GM19351 (cell line): ENCODE data around the gene PUSL1.

Experiments used
- ATAC-seq: cut with Tn5 transposase; IDR thresholded peaks from one replicate; pipeline ENCODE4 v1.9.1; 2021; ENCODE audit warnings: mild to moderate bottlenecking, moderate library complexity; ENCODE audit not compliant: unreplicated experiment

The PUSL1 gene

DNA sequence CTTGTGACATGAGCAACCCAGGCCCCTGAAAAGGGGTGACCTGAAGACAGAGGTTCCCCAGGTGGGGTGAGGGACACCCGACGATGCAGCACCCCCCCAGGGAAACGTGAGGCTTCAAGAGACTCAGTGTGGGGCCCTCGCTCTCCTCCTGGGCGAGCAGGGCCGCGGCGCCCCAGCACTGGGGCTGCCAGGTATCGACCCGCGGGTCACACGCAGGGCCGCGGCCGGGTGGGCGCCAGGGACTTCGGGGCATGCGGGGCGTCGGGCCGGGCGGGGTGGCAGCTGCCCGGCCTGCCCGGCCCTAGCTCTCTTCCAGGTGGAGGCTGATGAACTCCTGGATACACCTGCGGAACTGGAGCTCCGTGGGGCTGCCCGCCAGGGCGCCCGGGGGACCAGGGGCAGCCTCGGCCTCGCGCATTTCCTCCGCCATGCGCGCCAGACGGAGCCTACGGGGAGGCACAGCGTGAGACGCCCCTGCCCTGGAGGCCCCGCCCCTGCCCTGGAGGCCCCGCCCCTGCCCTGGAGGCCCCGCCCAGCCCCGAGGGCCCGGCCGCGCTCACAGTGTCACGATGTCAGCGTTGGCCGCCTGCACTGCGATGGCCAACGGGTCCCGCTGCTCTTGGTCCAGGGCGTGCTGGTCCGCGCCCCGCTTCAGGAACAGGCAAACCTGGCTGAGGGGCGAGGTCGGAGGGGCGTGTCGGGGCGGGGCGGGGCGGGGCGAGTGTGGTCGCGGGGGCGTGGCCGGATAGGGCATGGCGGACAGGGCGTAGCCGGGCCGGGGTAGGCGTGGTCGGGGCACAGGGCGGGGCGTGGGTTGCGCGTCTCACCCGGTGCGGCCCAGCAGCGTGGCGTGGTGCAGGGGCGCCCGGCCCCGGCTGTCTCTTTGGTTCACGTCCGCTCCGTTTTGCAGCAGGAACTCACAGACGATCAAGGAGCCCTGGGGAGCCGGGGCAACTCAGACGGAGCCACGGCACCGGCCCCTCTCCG is 14.8 kb upstream of the PUSL1 start:
- ATAC-seq, result no peak

DNA sequence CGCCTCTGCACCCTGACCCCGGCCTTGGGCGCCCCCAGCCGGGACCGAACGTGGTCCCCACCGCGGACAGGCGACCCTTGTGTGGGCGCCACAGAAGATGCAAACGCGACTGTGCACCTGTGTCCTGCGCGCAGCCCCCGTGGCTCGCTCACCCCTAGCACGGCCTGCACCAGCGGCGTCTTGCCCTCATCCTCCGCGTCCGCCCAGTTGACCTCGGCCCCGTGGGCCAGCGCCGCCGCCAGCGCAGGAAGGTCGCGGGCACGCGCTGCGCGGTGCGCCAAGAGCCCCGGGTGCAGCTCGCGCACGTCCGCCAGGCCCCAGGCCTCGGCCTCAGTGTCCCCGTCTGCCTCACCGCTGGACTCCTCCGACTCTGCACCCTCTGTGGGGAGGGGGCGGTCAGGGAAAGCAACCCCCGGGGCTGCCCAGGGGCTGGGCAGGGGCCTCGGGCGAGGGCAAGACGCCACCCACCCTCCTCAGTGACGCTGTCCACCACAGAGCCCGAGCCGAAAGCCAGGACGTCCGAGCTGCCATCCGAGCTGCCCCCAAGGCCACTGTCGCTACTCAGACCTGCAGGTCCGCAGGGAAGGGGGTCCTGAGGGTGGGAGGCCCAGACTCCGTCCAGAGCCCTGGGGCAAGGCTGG is 14.0 kb upstream of the PUSL1 start:
- no peak for ATAC-seq

DNA sequence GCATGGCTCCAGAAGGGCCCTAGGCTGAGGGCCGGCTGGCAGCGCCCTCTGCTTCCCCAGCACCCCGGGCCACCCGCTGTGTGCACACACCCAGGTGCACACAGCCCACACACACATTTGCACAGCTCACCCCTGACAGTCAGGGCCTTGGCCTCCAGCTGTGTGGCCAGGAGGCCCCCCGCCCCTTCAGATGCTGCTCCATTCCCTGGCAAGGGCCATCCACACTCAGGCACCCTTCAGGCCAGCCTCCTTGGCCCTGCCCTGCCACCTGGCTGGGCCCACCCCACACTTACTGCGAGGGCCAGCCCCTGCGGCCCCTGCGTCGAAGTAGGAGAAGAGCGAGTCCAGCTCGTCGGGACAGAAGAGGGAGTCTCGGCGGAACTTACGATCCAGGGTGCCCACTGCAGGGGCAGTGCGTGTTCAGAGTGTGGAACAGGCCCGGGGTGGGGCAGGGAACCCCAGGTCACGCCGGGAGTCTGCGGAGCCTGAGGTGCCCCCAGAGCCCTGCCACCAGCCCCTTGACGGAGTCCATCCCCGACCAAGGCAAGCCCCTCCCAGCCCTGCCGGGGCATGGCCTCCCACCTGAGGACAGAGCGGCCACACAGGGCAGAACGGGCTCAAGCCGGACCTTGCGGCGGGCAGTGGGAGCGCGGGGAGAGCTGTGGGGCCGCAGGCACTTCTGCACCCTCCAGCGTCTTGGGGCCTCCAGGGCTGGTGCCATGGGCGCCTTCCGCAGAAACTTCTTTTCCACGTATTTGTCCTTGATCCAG is 13.1 kb upstream of the PUSL1 start:
- ATAC-seq, result no peak

DNA sequence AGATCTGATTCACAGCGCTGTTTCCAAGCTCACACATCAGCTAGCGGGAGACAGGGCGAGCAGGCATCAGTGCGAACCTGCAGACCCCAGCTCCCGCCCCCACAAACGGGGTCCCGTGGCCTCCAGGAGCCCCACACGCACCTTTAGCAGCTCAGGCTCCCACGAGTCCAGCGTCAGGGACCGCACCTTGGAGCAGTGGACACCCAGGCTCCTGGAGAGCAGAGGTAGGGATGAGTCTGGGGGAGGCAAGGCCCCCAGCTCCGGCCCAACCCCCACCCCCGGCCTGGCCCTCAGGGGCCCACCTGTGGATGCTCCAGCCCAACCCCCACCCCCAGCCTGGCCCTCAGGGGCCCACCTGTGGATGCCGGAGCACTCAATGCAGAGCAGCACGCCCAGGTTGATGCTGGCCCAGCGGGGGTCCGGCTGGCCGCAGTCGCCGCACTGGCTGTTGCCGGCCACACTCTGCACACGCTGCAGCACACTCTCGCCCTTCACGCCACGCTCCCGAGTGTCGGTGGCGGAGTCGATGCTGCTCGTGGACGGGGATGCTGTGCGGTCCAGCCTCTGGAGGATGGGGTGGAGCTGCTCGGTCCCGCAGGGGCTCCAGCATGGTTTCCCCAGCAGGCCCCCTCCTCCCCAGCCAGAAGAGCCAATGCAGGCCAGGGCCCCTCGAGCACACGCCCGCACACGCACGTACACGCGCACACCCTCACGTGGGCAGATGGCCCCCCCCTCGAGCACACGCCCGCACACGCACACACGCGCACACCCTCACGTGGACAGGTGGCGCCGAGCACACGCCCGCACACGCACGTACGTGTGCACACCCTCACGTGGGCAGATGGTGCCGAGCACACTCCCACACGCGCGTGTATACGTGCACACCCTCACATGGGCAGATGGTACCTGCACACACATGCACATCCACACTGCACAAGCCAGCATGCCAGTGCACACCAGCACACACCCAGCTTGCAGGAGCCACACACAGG is 12.0 kb upstream of the PUSL1 start:
- no peak for ATAC-seq

DNA sequence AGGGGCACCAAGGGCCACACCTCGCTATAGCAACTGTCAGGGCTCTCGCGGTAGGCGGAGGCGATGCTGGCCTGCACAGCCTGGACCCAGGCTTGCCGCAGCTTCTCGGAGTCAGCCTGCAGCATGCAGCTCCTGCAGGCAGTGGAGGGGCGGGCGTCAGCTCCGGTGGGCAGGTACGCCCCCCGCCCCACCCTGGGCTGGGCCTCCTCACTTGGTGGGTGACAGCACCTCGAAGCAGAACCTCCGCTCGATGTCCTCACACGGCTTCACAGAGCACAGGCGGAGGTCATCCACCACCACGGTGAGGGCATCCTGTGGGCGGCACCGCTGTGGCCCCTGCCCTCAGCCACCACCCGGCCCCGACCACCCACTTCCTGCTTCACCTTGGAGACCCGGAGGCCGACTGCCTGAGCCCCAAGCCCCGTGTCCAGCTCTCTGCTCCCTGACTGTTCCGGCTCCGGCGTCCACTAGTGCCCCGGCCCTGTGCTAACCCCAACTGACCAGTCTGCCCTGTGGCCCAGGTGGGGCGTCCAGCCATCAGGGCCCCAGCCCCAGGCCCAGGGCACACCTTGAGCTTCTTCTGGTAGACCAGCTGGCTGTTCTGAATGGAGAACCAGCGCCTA is 10.5 kb upstream of the PUSL1 start:
- no peak for ATAC-seq

DNA sequence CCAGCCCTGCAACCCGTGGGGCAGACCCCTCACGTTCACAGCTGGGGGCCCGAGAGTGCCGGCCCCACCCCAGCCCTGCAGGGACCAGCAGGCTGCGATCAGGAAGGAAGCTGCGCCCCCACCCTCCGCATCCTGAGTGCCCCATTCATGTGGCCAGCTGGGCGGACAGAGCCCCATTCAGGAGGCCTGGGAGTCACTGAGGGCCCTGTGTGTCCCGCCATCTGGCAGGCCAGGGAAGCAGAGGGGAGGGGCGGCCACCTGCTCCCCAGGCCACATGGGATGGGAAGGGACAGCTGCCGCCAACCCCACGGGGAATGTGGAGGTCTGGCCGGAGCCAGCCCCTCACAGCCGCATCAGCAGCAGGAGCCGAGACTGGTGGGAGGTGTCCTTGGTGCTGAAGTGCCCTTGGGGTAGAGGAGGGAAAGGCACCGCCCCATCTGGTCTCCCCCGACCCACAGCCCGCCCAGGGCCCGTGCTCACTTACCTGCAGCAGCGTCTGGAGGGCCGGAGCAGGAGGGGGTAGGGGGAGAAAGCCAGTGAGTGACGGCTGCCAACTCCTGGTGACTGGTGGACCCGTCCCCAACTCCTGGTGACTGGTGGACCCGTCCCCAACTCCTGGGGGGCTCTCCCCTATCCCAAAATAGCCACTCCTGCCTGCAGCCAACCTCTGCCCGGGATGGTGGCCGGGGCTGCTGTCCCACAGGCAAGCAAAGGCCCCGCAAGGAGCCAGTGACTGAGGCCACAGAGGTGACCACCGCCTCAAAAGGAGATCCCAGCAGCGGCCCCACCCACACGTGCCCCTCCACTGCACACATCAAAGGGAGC is 9.3 kb upstream of the PUSL1 start:
- no peak for ATAC-seq

DNA sequence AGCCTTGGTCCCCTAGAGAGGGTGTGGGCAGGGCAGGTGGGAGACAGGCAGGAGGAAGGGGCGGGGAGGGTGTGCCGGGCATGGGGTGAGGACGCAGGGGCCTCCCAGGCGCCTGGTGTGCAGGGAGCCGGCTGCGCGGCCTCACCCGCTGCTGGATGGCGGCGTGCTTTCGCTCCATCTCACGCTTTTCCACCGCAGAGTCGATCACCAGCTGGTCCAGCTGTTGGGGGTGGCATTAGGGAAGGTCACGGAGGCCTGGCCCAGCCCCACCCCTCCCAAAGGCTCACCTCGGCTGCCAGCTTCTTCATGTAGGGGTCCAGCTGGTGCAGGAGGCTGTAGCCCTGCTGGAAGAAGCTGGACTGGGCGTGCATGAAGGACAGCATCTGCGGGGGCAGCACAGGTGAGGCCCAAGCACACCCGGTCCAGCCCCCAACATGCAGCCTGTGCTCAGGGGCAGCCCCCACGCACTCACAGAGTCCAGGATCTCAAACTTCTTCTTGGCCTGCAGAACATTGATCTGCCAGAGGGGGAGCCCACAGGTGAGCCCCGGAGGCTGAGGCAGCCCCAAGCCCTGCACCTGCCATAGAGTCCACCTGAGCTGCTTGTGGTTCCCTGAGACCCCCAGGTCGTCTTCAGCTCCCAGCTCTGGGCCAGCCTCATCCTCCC is 8.6 kb upstream of the PUSL1 start:
- peak; percentile 62 for ATAC-seq

DNA sequence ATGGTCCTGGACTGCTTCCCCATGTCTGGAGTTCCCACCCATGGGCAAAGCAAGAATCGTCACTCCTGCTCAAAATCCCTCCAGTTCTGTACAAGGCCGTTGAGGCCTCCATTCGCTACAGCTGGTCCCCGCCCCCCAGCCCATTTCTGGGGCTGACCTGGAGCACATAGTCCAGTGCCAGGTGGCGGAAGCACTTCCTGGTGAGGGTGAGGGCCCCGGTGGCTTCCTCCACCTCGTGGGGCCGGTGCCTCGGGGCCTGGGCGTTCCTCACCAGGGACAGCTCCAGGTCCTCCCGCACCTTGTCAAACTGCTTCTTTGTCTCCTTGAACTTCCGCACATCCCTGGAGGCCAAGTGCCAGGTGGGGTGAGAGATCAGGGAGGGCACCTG is 8.1 kb upstream of the PUSL1 start:
- no peak for ATAC-seq

DNA sequence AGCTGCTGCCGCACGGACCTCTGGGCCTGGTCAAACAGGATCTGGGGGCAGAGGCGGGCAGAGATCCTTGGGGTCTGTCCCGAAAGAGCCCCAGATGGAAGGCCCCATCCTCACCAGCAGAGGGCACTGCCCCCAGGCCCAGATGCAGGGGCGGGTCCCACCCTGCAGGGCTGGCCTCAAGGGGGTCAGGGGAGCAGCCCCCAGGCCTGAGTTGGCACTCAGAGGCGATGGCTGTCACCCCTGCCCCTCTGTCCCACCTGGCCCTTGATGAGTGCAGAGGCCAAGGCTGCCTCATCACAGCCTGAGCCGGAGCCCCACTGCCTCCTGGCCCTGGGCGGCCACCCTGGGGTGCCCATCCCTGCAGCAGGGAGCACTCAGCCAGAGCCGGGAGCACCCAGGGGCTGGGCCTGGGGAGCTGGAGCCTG is 6.4 kb upstream of the PUSL1 start:
- ATAC-seq, result no peak

DNA sequence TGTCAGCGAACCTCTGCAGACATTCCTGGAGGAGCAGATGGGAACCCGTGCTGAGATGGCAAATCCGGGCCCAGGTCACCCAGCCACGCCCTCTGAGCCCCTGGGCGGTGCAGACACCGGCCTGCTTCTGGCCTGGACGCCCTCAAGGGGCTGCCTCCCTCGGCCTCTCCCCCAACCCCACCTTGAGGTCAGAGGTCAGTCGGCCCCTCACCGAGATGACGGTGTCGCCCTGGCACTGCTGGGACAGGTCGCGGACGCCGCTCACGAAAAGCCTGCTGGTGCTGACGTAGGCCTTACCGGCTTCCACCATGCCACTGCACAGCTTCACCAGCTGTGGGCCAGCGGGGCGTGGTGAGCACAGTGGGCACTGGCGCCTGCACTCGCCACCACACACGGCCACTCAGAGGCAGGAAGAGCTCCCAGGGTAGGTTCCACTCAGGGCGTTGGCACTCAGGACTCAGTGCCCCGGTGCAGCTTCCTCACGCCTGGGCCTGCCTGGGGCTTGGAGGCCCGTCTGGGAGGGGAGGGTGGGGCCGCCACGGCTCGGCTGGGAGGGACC is 5.4 kb upstream of the PUSL1 start:
- ATAC-seq, result no peak

DNA sequence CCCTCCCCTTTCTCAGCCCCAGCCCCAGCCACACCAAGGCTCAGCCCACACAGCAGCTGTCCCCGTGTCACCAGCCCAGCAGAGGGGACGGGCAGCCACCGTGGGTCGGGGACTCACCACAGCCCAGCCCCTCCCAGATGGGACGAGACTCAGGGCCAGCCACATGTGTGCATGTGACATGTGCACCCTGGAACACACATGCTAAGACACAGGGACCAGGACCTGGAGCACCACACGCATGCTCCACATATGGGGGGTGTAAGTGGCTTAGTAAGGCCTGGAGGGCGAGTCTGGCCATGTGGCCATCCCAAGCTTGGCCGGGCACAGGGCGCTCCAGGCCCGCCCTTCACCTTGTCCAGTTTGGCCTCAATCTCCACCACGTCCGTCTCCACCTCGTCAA is 4.7 kb upstream of the PUSL1 start:
- no peak for ATAC-seq

DNA sequence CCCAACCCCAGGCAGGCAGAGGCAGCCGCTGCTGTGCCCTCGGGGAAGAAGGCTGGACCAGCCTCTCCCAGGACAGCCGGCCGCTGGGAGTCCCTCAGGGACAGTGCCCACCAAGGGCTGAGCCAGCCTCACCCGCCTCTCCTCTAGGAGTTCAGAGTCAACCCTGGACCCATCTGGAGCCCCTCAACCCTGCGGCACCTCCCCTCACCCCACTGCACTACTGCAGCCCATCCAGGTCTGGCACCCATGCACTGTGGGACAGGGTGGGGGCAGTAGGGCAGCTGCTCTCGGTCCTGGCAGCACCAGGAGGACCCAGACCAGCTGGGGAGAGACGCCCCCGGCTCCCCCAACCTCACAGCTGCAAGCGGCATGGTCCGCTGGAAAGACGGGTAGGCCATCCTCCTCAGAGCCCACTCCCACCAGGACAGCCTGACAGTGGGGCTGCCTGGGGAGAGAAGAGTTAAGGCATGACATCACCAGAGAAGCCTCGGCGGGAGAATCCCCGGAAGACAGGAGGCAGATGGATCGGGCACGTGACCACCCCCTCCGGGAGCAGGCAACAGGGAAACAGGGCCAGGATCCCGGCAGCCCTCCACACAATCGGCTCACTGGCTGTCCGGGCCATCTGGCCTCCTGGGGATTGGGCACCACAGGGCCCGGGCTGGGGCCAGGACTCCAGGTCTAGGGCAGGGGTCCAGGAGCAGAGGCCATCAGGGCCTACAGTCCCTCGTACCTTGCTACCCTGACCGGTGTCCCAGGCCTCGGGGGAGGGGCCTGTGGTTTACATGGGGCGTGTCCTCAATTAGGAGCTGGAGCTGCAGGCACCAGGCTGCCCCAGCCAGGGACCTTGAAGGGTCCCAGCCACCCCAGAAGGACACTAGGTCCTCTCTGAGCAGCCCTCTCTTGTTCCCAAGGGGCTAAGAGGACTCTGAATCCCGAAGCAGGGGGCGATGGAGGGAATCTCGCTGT is 3.8 kb upstream of the PUSL1 start:
- no peak for ATAC-seq

DNA sequence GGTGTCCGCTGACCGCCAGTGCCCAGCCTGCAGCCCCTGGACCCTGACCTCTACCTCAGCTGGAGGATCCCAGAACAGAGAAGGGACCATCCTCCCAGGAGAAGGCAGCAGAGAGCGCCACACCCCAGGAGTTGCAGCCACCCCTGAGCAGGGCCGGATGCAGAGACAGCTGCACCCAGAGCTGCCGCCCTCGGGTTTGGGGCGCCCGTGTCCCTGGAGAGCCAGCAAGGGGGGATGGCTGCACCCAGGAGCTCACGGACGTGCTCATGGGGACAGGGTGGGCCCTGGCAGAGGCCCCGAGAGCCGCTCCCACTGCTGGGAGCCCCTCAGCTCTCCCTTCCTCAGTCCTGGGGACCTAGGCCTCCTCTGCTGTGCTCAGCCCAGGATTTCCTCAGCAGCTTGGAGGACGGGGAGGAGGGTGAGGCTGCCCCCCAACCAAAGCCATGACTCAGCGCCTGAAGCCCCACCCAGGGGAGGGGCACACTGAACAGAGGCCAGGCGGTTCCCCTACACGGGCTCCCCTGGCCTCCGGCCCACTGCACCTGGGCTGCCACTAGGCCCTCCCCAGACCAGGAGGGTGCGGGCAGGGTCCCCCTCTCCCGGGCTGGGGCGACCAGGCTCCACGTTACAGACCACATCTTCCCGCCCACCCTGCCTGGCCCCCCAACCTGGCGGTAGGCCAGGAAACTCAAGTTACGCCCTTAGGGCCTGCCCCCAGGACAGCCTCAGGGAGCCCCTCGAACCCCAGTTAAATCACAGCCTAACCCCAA is 2.9 kb upstream of the PUSL1 start:
- no peak for ATAC-seq

DNA sequence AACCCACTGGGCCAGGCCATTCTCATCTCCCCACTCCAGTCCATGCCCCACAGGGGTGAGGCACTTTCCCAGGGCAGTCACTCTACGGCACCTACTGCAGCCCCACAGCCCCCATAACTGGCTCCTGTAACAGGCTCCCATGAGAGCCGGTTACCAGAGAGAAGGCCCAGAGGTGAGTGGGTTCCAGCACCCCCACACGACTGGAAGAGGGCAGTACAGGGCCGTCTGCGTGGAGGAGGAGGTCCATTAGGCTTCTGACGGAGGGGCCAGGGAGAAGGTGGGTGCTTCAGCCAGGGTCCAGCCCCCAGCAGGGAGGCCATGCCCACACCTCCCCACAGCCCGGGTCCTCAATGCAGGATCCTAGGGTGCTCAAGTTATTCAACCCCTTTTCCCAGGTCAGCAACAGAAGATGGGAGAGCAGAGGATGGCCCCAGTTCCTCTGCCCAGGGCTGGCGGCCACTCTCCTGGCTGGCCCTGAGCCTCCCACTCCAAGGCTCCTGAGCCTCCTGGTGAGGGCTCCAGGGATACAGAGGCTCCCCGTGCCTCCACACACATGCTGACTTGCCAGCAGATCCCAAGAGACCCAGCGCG is 2.2 kb upstream of the PUSL1 start:
- no peak for ATAC-seq

DNA sequence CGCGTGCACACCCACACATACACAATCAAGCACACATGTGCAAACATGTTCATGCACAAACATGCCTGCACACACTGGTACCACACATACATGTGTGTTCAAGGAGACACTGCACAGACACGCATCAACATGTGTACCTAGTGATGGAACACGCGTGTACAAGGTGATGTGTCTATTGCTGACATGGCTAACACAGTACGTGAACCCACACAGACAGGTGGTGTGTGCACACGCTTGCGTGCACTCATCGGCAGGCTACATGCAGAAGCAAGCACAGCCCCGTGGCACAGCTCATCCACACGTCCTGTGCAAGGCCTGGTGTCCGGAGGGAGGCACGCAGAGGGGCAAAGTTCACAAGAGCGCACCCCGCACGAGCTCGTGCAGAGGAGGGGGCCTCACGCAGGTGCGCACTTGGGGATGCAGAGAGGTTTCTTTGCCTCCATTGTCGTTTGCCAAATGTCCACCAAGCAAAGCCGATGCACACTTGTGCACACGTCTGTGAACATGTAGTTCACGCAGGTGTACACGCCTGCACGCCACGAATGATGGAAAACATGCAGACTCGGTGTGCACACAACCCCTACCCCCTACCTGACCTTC is 1.6 kb upstream of the PUSL1 start:
- no peak for ATAC-seq
